Measurements from ENCODE around the gene GRIP2.

GRIP2 gene

DNA sequence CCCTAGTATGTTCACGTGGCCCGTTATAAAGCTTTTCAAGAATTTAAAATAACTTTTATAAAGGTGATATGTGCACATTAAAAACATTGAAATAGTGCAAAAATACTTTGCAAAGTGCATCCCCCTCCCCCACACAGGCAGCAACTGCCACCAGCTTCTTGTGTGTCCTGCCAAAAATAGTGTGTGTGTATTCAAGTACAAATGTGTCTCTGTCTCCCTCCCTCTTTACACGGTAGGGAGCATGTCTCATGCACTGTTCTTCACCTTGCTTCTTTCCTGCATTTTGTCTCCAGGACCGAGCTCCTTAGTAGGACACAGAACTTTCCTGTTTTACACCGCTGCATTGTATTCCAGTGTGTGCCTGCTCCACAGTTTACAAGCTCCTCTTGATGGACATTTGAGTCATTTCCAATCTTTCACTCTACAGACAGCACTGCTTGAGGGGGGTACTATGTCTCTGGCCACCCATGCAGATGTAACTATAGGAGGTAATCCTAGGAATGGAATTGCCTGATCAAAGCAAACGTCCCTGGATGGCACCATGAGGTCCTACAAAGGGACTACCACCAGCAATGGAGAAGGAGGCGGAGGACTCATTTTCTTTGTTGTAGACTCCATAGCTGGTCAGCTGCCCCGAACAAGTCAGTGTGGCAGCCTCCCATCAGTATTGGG, 85.4 kb downstream of the GRIP2 start:
- no peak for DNase-seq (ENCODE audit: low spot score)
- ChIA-PET CTCF (no interaction called here), POLR2A (ENCODE audit: low non-redundant PET) (no interaction called here)
- TF ChIP-seq, protein P1, sequence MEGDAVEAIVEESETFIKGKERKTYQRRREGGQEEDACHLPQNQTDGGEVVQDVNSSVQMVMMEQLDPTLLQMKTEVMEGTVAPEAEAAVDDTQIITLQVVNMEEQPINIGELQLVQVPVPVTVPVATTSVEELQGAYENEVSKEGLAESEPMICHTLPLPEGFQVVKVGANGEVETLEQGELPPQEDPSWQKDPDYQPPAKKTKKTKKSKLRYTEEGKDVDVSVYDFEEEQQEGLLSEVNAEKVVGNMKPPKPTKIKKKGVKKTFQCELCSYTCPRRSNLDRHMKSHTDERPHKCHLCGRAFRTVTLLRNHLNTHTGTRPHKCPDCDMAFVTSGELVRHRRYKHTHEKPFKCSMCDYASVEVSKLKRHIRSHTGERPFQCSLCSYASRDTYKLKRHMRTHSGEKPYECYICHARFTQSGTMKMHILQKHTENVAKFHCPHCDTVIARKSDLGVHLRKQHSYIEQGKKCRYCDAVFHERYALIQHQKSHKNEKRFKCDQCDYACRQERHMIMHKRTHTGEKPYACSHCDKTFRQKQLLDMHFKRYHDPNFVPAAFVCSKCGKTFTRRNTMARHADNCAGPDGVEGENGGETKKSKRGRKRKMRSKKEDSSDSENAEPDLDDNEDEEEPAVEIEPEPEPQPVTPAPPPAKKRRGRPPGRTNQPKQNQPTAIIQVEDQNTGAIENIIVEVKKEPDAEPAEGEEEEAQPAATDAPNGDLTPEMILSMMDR (conservative IDR thresholded peaks at IDR 0.05; ENCODE audit: low read depth) = no peak
- H3K27ac ChIP-seq = 0 out of 2 replicates have a peak overlapping the region, but pooled peaks have one; percentile 17

GRCh38 chr3:14453876-14454638, 86.1 kb downstream of the GRIP2 start:
- ChIA-PET CTCF (no interaction called here), POLR2A (ENCODE audit: low non-redundant PET) (no interaction called here)
- no peak for DNase-seq (ENCODE audit: low spot score)
- peak overlapping the region; percentile 95 for H3K27ac ChIP-seq
- TF ChIP-seq, protein P1 (conservative IDR thresholded peaks at IDR 0.05; ENCODE audit: low read depth) = no peak

- ChIA-PET POLR2A (ENCODE audit: low non-redundant PET) (interaction anchor here (0.5 kb wide), 1 partner anchor 20 kb away, joined by 5 read pairs; no protein-coding TSS in a partner anchor), CTCF (interaction anchor here (0.6 to 0.8 kb wide), 4 partner anchors 13 to 138 kb away, joined by 3 to 4 read pairs (median 3); no protein-coding TSS in a partner anchor)
- H3K27ac ChIP-seq = peak overlapping the region; percentile 95
- TF ChIP-seq, protein P1 (conservative IDR thresholded peaks at IDR 0.05; ENCODE audit: low read depth) = no peak
- DNase-seq (ENCODE audit: low spot score) = peak; percentile 72
Observed at GRCh38 chr3:14452740-14453710, 87.1 kb downstream of the GRIP2 start.

GRCh38 chr3:14451844-14452739, 88.0 kb downstream of the GRIP2 start:
- ChIA-PET CTCF (interaction anchor here (0.6 to 0.8 kb wide), 5 partner anchors 22 to 137 kb away, joined by 3 to 4 read pairs (median 3); no protein-coding TSS in a partner anchor), POLR2A (ENCODE audit: low non-redundant PET) (no interaction called here)
- TF ChIP-seq, protein P1 (conservative IDR thresholded peaks at IDR 0.05; ENCODE audit: low read depth) = no peak
- peak overlapping the region; percentile 95 for H3K27ac ChIP-seq
- peak; percentile 20 for DNase-seq (ENCODE audit: low spot score)

GRCh38 chr3:14450922-14451606, 89.1 kb downstream of the GRIP2 start:
- no peak for DNase-seq (ENCODE audit: low spot score)
- ChIA-PET POLR2A (ENCODE audit: low non-redundant PET) (no interaction called here), CTCF (interaction anchor here (0.8 kb wide), 1 partner anchor 49 kb away, joined by 3 read pairs; the partner anchor contains the start of gene SLC6A6)
- H3K27ac ChIP-seq = peak overlapping the region; percentile 95
- TF ChIP-seq, protein P1 (conservative IDR thresholded peaks at IDR 0.05; ENCODE audit: low read depth) = no peak
